Sigmoid colon (tissue), 4 donors: ENCODE data around the gene FGD3.

Experiments used
- CTCF ChIP-seq, 4 experiments: fragments of 450-650 bp in 3 of 4; fragments of 200-600 bp in 1 of 4; IDR thresholded peaks; one replicate each; pipeline ENCODE4 v1.5.1; 2016 to 2019; ENCODE audit warnings: antibody characterized with exemption in 4 of 4, mild to moderate bottlenecking in 3 of 4, moderate library complexity in 2 of 4
- POLR2A ChIP-seq, 2 donors: fragments of 450-650 bp; IDR thresholded peaks; one replicate each; pipeline ENCODE4 v1.6.1; 2016; ENCODE audit warnings: antibody characterized with exemption in 2 of 2, mild to moderate bottlenecking in 2 of 2, moderate library complexity in 2 of 2
- POLR2AphosphoS5 ChIP-seq, 4 donors: sonication (generic); formaldehyde crosslinking; IDR thresholded peaks; one replicate each; pipeline ENCODE4 v1.6.1; 2017; ENCODE audit warnings: antibody characterized with exemption in 4 of 4

- no peak for TF ChIP-seq POLR2A (IDR thresholded peaks at IDR 0.05)
- no peak for TF ChIP-seq CTCF (IDR thresholded peaks at IDR 0.05)
- TF ChIP-seq POLR2AphosphoS5 (IDR thresholded peaks at IDR 0.05), result no peak
Measured at GRCh38 chr9:93043122-93043521, 95.8 kb downstream of the FGD3 start.
